ENCODE measurements around the gene EPHA6.

Gene EPHA6

DNA sequence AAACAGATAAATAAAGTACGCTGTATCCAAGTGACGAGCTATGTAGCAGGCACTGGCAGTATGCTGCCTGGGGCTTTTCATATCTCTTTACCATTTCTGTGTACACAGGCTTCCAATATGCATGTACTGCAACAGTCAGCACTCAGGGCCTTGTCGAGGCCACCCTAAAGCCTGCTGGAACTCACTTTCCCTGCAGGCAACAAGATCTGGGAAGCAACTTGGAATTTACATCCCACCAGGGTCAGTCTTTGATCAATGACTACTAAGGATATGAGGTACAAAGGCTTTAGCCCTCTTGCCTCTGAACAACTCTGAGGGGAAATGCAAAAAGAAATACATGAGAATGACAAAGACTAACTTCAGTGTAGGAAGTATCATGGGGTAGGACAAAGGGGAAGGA is 848.4 kb downstream of the EPHA6 start:
- no peak overlapping the region for H3K4me3 ChIP-seq (ENCODE audit: low read length)
- no peak for DNase-seq (ENCODE audit: low read depth)
- TF ChIP-seq, protein P1, sequence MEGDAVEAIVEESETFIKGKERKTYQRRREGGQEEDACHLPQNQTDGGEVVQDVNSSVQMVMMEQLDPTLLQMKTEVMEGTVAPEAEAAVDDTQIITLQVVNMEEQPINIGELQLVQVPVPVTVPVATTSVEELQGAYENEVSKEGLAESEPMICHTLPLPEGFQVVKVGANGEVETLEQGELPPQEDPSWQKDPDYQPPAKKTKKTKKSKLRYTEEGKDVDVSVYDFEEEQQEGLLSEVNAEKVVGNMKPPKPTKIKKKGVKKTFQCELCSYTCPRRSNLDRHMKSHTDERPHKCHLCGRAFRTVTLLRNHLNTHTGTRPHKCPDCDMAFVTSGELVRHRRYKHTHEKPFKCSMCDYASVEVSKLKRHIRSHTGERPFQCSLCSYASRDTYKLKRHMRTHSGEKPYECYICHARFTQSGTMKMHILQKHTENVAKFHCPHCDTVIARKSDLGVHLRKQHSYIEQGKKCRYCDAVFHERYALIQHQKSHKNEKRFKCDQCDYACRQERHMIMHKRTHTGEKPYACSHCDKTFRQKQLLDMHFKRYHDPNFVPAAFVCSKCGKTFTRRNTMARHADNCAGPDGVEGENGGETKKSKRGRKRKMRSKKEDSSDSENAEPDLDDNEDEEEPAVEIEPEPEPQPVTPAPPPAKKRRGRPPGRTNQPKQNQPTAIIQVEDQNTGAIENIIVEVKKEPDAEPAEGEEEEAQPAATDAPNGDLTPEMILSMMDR (conservative IDR thresholded peaks at IDR 0.05; ENCODE audit: low read length), result no peak

DNA sequence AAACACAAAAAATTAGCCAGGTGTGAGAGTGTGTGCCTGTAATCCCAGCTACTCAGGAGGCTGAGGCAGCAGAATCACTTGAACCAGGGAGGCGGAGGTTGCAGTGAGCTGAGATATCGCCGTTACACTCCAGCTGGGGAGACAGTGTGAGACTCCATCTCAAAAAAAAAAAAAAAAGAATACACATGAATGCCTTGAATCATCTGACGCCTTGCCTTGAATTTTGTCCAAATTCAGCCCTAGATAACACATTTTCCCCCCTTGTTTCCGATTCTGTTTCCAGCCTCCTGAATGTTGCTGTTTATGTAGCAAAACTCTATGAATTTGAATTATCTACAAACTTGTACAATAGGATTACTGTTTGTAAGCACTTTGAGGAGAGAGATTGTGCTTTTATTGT is 851.5 kb downstream of the EPHA6 start:
- TF ChIP-seq, protein P1 (conservative IDR thresholded peaks at IDR 0.05; ENCODE audit: low read length), result no peak
- no peak for DNase-seq (ENCODE audit: low read depth)
- no peak overlapping the region for H3K4me3 ChIP-seq (ENCODE audit: low read length)

DNA sequence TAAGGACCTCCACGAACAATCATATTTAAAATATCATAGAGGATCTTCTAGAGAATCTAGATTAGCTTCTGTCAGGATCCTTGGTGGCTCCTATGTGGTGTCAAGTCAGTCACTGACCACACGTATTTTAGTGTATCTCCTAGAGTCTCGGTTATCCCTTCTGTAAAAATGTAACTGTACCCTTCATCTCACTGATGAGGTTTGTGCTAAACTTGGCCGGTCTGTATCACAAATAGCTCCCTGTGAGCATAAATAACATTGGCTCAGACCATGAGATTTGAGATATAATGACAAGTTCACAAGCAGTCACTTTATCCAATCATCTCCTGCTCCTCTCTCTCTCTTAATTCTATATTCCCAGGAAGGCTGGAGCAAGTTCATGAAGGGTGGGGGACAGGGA is 856.6 kb downstream of the EPHA6 start:
- no peak for DNase-seq (ENCODE audit: low read depth)
- no peak overlapping the region for H3K4me3 ChIP-seq (ENCODE audit: low read length)
- TF ChIP-seq, protein P1 (conservative IDR thresholded peaks at IDR 0.05; ENCODE audit: low read length), result no peak

DNA sequence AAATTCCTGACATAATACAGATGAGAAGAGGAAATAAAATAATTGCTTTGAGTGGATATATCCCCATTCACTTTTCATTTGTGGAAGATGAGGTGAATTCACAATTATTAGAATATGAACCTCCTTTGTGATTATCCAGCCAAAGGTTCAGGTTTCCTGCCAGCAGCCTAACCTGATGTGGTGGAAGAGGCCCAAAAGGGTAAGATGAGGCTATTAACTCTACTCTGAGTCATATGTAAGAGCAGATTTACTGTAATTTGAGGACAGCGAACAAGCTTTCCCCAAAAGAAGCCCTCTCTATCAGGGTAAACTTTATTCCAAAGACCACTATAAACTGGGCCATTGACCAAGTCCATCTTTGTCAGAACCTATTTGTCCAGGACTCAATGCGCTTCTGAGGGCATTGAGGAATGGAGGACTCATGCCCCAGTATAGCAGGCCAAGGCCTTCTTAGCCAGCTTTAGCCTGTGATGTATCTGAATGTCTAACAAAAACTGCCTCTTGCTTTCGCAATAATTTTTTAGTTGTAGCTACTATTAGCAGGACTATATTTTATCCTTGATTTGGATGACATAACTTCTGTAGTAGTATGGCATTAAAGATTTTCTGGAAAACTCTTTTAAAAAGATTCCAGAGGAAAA is 859.1 kb downstream of the EPHA6 start:
- H3K4me3 ChIP-seq (ENCODE audit: low read length), result no peak overlapping the region
- DNase-seq (ENCODE audit: low read depth), result no peak
- TF ChIP-seq, protein P1 (conservative IDR thresholded peaks at IDR 0.05; ENCODE audit: low read length), result no peak

DNA sequence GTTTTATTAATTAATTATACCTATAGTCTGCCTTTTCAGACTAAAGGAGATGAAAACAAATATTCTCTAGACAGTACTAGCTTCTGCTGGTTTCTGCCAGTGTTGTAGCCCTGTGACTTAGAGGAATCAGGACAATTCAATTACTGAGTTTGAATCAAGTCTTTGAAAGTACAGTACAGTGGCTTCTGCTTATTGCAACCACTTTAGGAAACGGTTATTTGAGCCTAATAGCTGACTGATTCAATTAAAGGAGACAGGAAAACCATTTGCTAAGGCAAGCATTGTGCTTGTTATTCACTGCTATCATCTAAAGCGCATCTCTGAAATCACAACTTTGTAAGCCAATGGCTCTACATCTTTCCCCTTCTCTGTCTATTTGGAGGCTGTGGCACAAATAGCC is 860.1 kb downstream of the EPHA6 start:
- H3K4me3 ChIP-seq (ENCODE audit: low read length), result no peak overlapping the region
- TF ChIP-seq, protein P1 (conservative IDR thresholded peaks at IDR 0.05; ENCODE audit: low read length), result no peak
- DNase-seq (ENCODE audit: low read depth), result no peak

DNA sequence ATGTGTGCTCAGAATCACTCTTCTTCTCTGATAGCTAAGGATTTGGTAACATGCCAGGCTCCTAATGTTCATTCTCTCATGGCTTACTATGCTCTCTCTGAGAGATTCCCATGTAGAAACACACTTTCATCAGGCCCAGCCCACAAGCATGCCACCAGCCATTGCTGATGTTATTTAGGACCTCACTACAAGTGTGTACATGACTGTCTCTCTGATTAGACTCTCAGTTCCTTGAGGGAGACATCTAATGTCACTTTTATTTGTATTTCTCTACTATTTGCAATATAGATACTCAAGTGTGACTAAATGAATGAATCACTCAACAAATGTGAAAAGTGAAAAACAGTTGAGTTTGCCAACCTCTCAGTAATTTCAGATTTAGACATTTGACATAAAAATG is 865.8 kb downstream of the EPHA6 start:
- TF ChIP-seq, protein P1 (conservative IDR thresholded peaks at IDR 0.05; ENCODE audit: low read length), result no peak
- no peak overlapping the region for H3K4me3 ChIP-seq (ENCODE audit: low read length)
- DNase-seq (ENCODE audit: low read depth), result no peak

DNA sequence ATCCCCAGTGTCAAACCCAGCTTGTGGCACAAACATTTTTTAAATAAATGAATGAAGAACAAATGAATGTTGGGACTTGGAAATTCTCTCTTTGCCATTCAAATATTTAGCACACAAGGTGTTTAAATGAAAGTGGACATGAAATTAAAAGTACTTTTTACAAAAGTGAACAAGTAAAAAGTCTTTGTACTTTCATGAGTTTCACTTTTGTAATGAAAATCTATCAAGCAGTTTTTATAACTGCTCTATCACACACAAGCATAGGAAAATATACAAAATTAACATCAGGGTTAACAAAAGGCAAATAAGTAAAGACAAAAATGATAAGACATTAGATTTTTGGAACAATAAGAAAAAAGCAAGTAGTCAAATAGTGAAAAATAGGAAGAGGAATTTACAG is 866.3 kb downstream of the EPHA6 start:
- TF ChIP-seq, protein P1 (conservative IDR thresholded peaks at IDR 0.05; ENCODE audit: low read length), result no peak
- no peak overlapping the region for H3K4me3 ChIP-seq (ENCODE audit: low read length)
- no peak for DNase-seq (ENCODE audit: low read depth)
